ENCODE data around the gene PNPLA6.

PNPLA6 gene

GRCh38 chr19:7527516-7528191 lies 7.9 kb upstream of the PNPLA6 start:
- no peak overlapping the region for H3K4me3 ChIP-seq (ENCODE audit: low read depth, low read length)
- TF ChIP-seq CTCF (IDR thresholded peaks at IDR 0.05; ENCODE audit: insufficient read depth, low read depth, low read length, missing control alignments) = no peak
- DNase-seq (ENCODE audit: low read depth) = no peak

- no peak for DNase-seq (ENCODE audit: low read depth)
- no peak overlapping the region for H3K4me3 ChIP-seq (ENCODE audit: low read depth, low read length)
- TF ChIP-seq CTCF (IDR thresholded peaks at IDR 0.05; ENCODE audit: insufficient read depth, low read depth, low read length, missing control alignments) = no peak
These were observed 7.4 kb upstream of the PNPLA6 start for GRCh38 chr19:7528192-7528519.

- TF ChIP-seq CTCF (IDR thresholded peaks at IDR 0.05; ENCODE audit: insufficient read depth, low read depth, low read length, missing control alignments) = no peak
- no peak for DNase-seq (ENCODE audit: low read depth)
- no peak overlapping the region for H3K4me3 ChIP-seq (ENCODE audit: low read depth, low read length)
These were observed 6.8 kb upstream of the PNPLA6 start for GRCh38 chr19:7528522-7529245.

- no peak overlapping the region for H3K4me3 ChIP-seq (ENCODE audit: low read depth, low read length)
- DNase-seq (ENCODE audit: low read depth) = no peak
- TF ChIP-seq CTCF (IDR thresholded peaks at IDR 0.05; ENCODE audit: insufficient read depth, low read depth, low read length, missing control alignments) = no peak
These were observed 6.3 kb upstream of the PNPLA6 start for GRCh38 chr19:7529246-7529600.

- TF ChIP-seq CTCF (IDR thresholded peaks at IDR 0.05; ENCODE audit: insufficient read depth, low read depth, low read length, missing control alignments) = no peak
- no peak overlapping the region for H3K4me3 ChIP-seq (ENCODE audit: low read depth, low read length)
- DNase-seq (ENCODE audit: low read depth) = no peak
These were observed 5.7 kb upstream of the PNPLA6 start for GRCh38 chr19:7529610-7530490.

- TF ChIP-seq CTCF (IDR thresholded peaks at IDR 0.05; ENCODE audit: insufficient read depth, low read depth, low read length, missing control alignments) = no peak
- DNase-seq (ENCODE audit: low read depth) = no peak
- peak overlapping the region; percentile 92 for H3K4me3 ChIP-seq (ENCODE audit: low read depth, low read length)
These were observed 2.1 kb upstream of the PNPLA6 start for GRCh38 chr19:7533281-7533885.
